Skin of body (tissue), 2 donors: ENCODE data around the gene BHMT. TPM values are rescaled to one million over a fixed set of nuclear protein-coding genes. Genes with fewer than 3 reads are reported as not detected.
"Not testable (repeated sequence)": the region's sequence is repeated elsewhere in the genome, so short reads cannot be mapped to it uniquely, and the experiment has no call there.

Experiments used
- DNase-seq: peaks from one replicate; lab custom pipeline; 2025; lab: John Stamatoyannopoulos, UW
- total RNA-seq: library from RNA; depleted of rRNA; stranded (reverse); fragments of >200 nt; gene quantifications from one replicate; pipeline ENCODE4 v1.2.3, GENCODE V29; 2014

Gene BHMT
- total RNA-seq, 1 donor from 2014 or later = 0.39 TPM

- DNase-seq = no peak
Measured at GRCh38 chr5:79111960-79112702, 522 bp downstream of the BHMT start.

- DNase-seq = no peak
Measured at GRCh38 chr5:79112703-79113058, 1.1 kb downstream of the BHMT start.

- no peak for DNase-seq
Measured at GRCh38 chr5:79119486-79119885, 7.9 kb downstream of the BHMT start.

GRCh38 chr5:79120221-79120620 lies 8.6 kb downstream of the BHMT start:
- DNase-seq = no peak

GRCh38 chr5:79122973-79123372 lies 11.4 kb downstream of the BHMT start:
- DNase-seq = no peak

- no peak for DNase-seq
Measured at GRCh38 chr5:79124607-79125006, 13.0 kb downstream of the BHMT start.

- DNase-seq = no peak
Measured at GRCh38 chr5:79130781-79131180, 19.2 kb downstream of the BHMT start.

- peak; percentile 53 for DNase-seq
Measured at GRCh38 chr5:79133121-79133656, 21.6 kb downstream of the BHMT start.

- DNase-seq = peak; percentile 75
Measured at GRCh38 chr5:79133657-79134451, 22.2 kb downstream of the BHMT start.

- no peak for DNase-seq
Measured at GRCh38 chr5:79135790-79136553, 24.4 kb downstream of the BHMT start.

- DNase-seq = no peak
Measured at GRCh38 chr5:79136618-79137017, 25.0 kb downstream of the BHMT start.

GRCh38 chr5:79140553-79140952 lies 28.9 kb downstream of the BHMT start:
- DNase-seq = no peak

- DNase-seq = no peak
Measured at GRCh38 chr5:79143684-79144379, 32.2 kb downstream of the BHMT start.

- no peak for DNase-seq
Measured at GRCh38 chr5:79147076-79147475, 35.5 kb downstream of the BHMT start.

GRCh38 chr5:79149433-79149832 lies 37.8 kb downstream of the BHMT start:
- DNase-seq = no peak

- peak; percentile 21 for DNase-seq
Measured at GRCh38 chr5:79151942-79152671, 40.5 kb downstream of the BHMT start.

- no peak for DNase-seq
Measured at GRCh38 chr5:79157305-79157704, 45.7 kb downstream of the BHMT start.

- not testable (repeated sequence) for DNase-seq
Measured at GRCh38 chr5:79161647-79162046, 50.0 kb downstream of the BHMT start.

GRCh38 chr5:79168031-79168430 lies 56.4 kb downstream of the BHMT start:
- no peak for DNase-seq

GRCh38 chr5:79170661-79171060 lies 59.1 kb downstream of the BHMT start:
- no peak for DNase-seq
